Endothelial cell (in vitro differentiated cells): Measurements from ENCODE around the gene SH2B2. TPM values are rescaled to one million over a fixed set of nuclear protein-coding genes. Genes with fewer than 3 reads are reported as not detected.

Experiments
- DNase-seq: peaks from one replicate; pipeline ENCODE4 v3.0.0; 2021; ENCODE audit warnings: low spot score
- H3K27ac Mint-ChIP-seq: one replicate; pipeline ENCODE4 v1.8.0; 2021; ENCODE audit warnings: mixed read lengths, inconsistent platforms; ENCODE audit not compliant: unreplicated experiment
- H3K27me3 Mint-ChIP-seq: one replicate; pipeline ENCODE4 v1.8.0; 2021; ENCODE audit warnings: mild to moderate bottlenecking, moderate library complexity, mixed read lengths, inconsistent platforms; ENCODE audit not compliant: unreplicated experiment
- H3K36me3 Mint-ChIP-seq: one replicate; pipeline ENCODE4 v1.8.0; 2021; ENCODE audit warnings: mild to moderate bottlenecking, low read depth, mixed read lengths, inconsistent platforms; ENCODE audit not compliant: unreplicated experiment
- H3K4me1 Mint-ChIP-seq: one replicate; pipeline ENCODE4 v1.8.0; 2021; ENCODE audit warnings: mild to moderate bottlenecking, mixed read lengths, inconsistent platforms; ENCODE audit not compliant: unreplicated experiment
- H3K4me3 Mint-ChIP-seq: one replicate; pipeline ENCODE4 v1.8.0; 2021; ENCODE audit warnings: mild to moderate bottlenecking, mixed read lengths, inconsistent platforms; ENCODE audit not compliant: unreplicated experiment
- H3K9me3 Mint-ChIP-seq: one replicate; pipeline ENCODE4 v1.8.0; 2021; ENCODE audit warnings: mixed read lengths, inconsistent platforms; ENCODE audit not compliant: unreplicated experiment
- CTCF ChIP-seq: fragments of 200-600 bp; sonication (generic); IDR thresholded peaks from one replicate; pipeline ENCODE4 v1.5.0; 2021; ENCODE audit warnings: antibody characterized with exemption; ENCODE audit not compliant: unreplicated experiment
- total RNA-seq: library from RNA; stranded (reverse); fragmentation: NEBNext Ultra II Directional; extraction: Animal tissue kit (Norgen Biotek cat#: 25700); gene quantifications from one replicate; pipeline ENCODE4 v1.2.1, GENCODE V29; 2021; ENCODE audit not compliant: unreplicated experiment

SH2B2 gene
- total RNA-seq, 1 donor from 2014 or later, result 2.6 TPM

DNA sequence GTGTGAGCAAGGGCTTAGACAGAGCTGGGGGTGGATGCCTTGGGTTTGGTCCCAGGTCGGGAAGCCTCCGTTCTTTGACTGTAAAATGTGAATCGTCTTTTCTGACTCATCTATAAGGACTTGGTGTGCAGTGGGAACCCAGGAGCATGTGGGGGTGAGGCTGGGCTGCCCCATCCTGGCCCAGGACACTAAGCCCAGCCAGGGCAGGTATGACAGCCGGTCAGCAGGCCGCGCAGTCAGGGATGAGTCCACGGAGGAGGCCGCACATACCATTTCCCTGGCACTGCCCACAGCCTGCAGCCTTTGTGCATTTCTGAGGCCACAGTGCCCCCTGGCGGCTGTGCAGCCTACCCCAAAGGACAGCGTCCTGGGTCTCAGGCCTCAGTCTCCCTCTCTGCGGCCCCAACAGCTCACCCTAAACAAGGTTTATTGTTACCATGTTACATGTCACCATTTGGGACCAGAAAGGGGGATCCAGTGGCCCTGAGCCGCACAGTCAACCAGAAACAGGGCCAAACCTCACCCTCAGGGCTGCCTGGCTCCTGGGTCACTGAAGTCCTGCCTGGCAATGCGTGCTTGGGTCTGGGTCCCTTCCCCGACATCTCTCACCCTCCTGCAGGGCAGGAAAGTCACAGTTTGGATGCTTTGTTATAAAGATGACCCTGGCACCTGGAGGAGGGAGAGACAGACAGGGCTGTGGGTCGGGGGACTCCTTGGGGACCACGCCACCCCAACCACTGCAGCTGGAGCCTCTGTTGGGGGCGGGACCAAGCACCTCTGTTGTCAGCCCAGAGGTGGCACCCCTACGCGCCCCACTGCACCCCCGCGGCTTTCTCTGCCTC is 14.4 kb upstream of the SH2B2 start:
- Mint-ChIP-seq H3K4me1 (no peaks in the 10 kb centered on the region), H3K9me3 (no peaks in the 10 kb centered on the region), H3K27ac (no peak overlapping the region), H3K36me3 (no peaks in the 10 kb centered on the region), H3K27me3 (peaks cover 3% of the 10 kb centered on the region), H3K4me3 (no peak overlapping the region)
- peak; percentile 87 for DNase-seq
- TF ChIP-seq CTCF, result peak; percentile 88

- peaks cover under 1% of the 10 kb centered on the region for H3K27me3 Mint-ChIP-seq
- no peaks in the 10 kb centered on the region for H3K36me3 Mint-ChIP-seq
- H3K27ac Mint-ChIP-seq, result no peak overlapping the region
- TF ChIP-seq CTCF, result no peak
- no peaks in the 10 kb centered on the region for H3K9me3 Mint-ChIP-seq
- DNase-seq, result no peak
- no peak overlapping the region for H3K4me3 Mint-ChIP-seq
- no peaks in the 10 kb centered on the region for H3K4me1 Mint-ChIP-seq
These were observed 13.5 kb upstream of the SH2B2 start for GRCh38 chr7:102272917-102273748.

GRCh38 chr7:102273749-102274712 is 12.6 kb upstream of the SH2B2 start:
- no peak for DNase-seq
- TF ChIP-seq CTCF, result no peak
- no peaks in the 10 kb centered on the region for H3K27me3 Mint-ChIP-seq
- no peaks in the 10 kb centered on the region for H3K9me3 Mint-ChIP-seq
- H3K36me3 Mint-ChIP-seq, result no peaks in the 10 kb centered on the region
- no peaks in the 10 kb centered on the region for H3K4me1 Mint-ChIP-seq
- no peak overlapping the region for H3K4me3 Mint-ChIP-seq
- H3K27ac Mint-ChIP-seq, result no peak overlapping the region

DNA sequence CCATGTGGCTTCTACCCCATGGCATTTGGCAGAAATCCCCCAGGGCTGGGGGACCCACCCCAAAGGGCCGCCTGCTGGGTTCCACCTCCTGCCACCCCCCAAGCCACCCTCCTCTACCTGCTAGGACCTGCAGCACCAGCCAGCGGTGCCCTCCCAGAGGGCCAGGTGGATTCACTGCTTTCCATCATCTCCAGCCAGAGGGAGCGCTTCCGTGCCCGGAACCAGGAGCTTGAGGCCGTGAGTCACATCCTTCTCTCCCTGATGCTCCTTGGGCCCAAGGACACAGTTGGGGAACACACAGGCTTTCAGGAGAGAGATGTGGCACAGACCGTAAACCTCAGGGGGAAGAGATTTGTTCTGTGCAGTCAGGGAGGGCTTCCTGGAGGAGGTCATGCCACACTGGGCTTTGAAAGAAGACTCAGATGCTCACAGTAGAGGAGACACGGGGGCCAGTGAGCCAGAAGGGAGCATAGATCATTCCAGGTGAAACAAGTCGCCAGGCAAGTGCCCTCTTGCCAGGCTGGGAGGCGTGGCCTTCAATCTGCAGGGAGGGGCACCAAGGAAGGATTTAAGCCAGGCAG is 11.5 kb upstream of the SH2B2 start:
- no peaks in the 10 kb centered on the region for H3K36me3 Mint-ChIP-seq
- no peak for TF ChIP-seq CTCF
- no peaks in the 10 kb centered on the region for H3K4me1 Mint-ChIP-seq
- no peak overlapping the region for H3K27ac Mint-ChIP-seq
- no peak overlapping the region for H3K4me3 Mint-ChIP-seq
- no peaks in the 10 kb centered on the region for H3K9me3 Mint-ChIP-seq
- DNase-seq, result no peak
- no peaks in the 10 kb centered on the region for H3K27me3 Mint-ChIP-seq
